ENCODE results near the gene ITGA6.

The ITGA6 gene

GRCh38 chr2:172431993-172432392, 4.6 kb downstream of the ITGA6 start:
- Histone ChIP-seq H3K9me3 (ENCODE audit: low read depth, low read length) (no peaks in the 10 kb centered on the region), H3K27ac (no peak overlapping the region), H3K36me3 (ENCODE audit: insufficient read depth, low read length) (no peaks in the 10 kb centered on the region), H3K4me3 (no peak overlapping the region), H3K9ac (ENCODE audit: insufficient read length) (no peak overlapping the region)
- no peak for DNase-seq (ENCODE audit: low read depth, low spot score)
- TF ChIP-seq POLR2AphosphoS5 (IDR thresholded peaks at IDR 0.05; ENCODE audit: borderline replicate concordance, low read depth, low read length) = no peak
- no peak for TF ChIP-seq EZH2 (IDR thresholded peaks at IDR 0.05)
- TF ChIP-seq FOXP2 (optimal IDR thresholded peaks at IDR 0.05; ENCODE audit: control extremely low read depth, extremely low read length, insufficient read depth) = no peak

- TF ChIP-seq POLR2AphosphoS5 (IDR thresholded peaks at IDR 0.05; ENCODE audit: borderline replicate concordance, low read depth, low read length) (no peak), FOXP2 (optimal IDR thresholded peaks at IDR 0.05; ENCODE audit: control extremely low read depth, extremely low read length, insufficient read depth) (no peak), EZH2 (IDR thresholded peaks at IDR 0.05) (no peak)
- no peaks in the 10 kb centered on the region for H3K36me3 ChIP-seq (ENCODE audit: insufficient read depth, low read length)
- no peak for DNase-seq (ENCODE audit: low read depth, low spot score)
- no peak overlapping the region for H3K27ac ChIP-seq
- no peak overlapping the region for H3K4me3 ChIP-seq
- no peaks in the 10 kb centered on the region for H3K9me3 ChIP-seq (ENCODE audit: low read depth, low read length)
- H3K9ac ChIP-seq (ENCODE audit: insufficient read length) = no peak overlapping the region
Measured at GRCh38 chr2:172433144-172433543, 5.8 kb downstream of the ITGA6 start.

DNA sequence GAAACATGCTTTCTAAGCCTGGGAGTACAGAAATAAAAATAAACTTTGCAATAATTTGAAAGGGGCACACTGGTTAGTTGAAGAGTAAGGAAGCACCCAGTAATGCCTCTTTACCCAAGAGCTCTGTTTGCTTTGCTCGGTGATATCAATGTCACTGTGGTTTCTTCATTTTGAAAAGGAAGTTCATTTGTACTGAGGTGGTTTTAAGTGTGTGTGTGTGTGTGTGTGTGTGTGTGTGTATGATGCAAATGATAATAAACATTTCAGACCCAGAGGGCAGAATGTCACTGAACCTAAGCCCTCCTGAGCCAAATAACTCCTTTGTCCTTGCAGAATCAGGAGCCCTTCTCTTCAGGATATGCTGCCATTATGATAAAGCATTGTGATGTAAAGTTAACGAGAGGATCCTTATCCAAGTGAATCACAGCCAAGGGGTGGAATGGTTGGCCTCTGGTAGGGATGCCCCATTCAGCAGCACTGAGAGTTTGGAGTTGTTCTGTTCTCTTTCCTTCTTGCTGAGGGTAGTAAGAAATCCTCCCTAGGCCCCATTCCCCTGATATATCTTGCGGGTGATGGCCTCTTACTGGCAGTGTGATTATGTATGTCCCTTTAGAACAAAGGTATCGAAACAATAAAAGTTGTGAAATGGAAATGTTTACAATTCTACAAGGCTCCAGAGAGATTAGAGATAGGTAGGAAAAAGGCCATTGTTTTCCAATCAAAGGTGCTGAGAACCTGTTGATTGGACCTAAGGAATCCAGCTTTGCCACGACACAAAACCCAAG, 7.6 kb downstream of the ITGA6 start:
- Histone ChIP-seq H3K9me3 (ENCODE audit: low read depth, low read length) (no peaks in the 10 kb centered on the region), H3K9ac (ENCODE audit: insufficient read length) (no peak overlapping the region), H3K36me3 (ENCODE audit: insufficient read depth, low read length) (no peaks in the 10 kb centered on the region), H3K27ac (no peak overlapping the region), H3K4me3 (no peak overlapping the region)
- TF ChIP-seq POLR2AphosphoS5 (IDR thresholded peaks at IDR 0.05; ENCODE audit: borderline replicate concordance, low read depth, low read length) (no peak), EZH2 (IDR thresholded peaks at IDR 0.05) (no peak), FOXP2 (optimal IDR thresholded peaks at IDR 0.05; ENCODE audit: control extremely low read depth, extremely low read length, insufficient read depth) (no peak)
- DNase-seq (ENCODE audit: low read depth, low spot score) = no peak

DNA sequence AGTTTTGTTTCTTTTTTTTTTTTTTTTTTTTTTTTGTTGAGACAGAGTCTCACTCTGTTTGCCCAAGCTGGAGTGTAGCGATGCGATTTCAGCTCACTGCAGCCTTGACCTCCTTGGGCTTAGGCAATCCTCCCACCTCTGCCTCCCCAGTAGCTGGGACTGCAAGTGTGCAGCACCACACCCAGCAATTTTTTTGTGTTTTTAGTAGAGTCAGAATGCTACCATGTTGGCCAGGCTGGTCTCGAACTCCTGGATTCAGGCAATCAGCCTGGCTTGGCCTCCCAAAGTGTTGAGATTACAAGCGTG, 8.2 kb downstream of the ITGA6 start:
- no peak overlapping the region for H3K9ac ChIP-seq (ENCODE audit: insufficient read length)
- no peak overlapping the region for H3K4me3 ChIP-seq
- no peak for DNase-seq (ENCODE audit: low read depth, low spot score)
- H3K27ac ChIP-seq = no peak overlapping the region
- H3K36me3 ChIP-seq (ENCODE audit: insufficient read depth, low read length) = no peaks in the 10 kb centered on the region
- H3K9me3 ChIP-seq (ENCODE audit: low read depth, low read length) = no peaks in the 10 kb centered on the region
- TF ChIP-seq EZH2 (IDR thresholded peaks at IDR 0.05) (no peak), FOXP2 (optimal IDR thresholded peaks at IDR 0.05; ENCODE audit: control extremely low read depth, extremely low read length, insufficient read depth) (no peak), POLR2AphosphoS5 (IDR thresholded peaks at IDR 0.05; ENCODE audit: borderline replicate concordance, low read depth, low read length) (no peak)

GRCh38 chr2:172436889-172437288, 9.5 kb downstream of the ITGA6 start:
- no peak overlapping the region for H3K4me3 ChIP-seq
- no peaks in the 10 kb centered on the region for H3K36me3 ChIP-seq (ENCODE audit: insufficient read depth, low read length)
- H3K9ac ChIP-seq (ENCODE audit: insufficient read length) = no peak overlapping the region
- TF ChIP-seq FOXP2 (optimal IDR thresholded peaks at IDR 0.05; ENCODE audit: control extremely low read depth, extremely low read length, insufficient read depth) (no peak), EZH2 (IDR thresholded peaks at IDR 0.05) (no peak), POLR2AphosphoS5 (IDR thresholded peaks at IDR 0.05; ENCODE audit: borderline replicate concordance, low read depth, low read length) (no peak)
- no peak overlapping the region for H3K27ac ChIP-seq
- H3K9me3 ChIP-seq (ENCODE audit: low read depth, low read length) = no peaks in the 10 kb centered on the region
- no peak for DNase-seq (ENCODE audit: low read depth, low spot score)

- Histone ChIP-seq H3K9ac (ENCODE audit: insufficient read length) (no peak overlapping the region), H3K36me3 (ENCODE audit: insufficient read depth, low read length) (no peaks in the 10 kb centered on the region), H3K4me3 (no peak overlapping the region), H3K27ac (no peak overlapping the region), H3K9me3 (ENCODE audit: low read depth, low read length) (no peaks in the 10 kb centered on the region)
- no peak for DNase-seq (ENCODE audit: low read depth, low spot score)
- TF ChIP-seq EZH2 (IDR thresholded peaks at IDR 0.05) = no peak
- TF ChIP-seq FOXP2 (optimal IDR thresholded peaks at IDR 0.05; ENCODE audit: control extremely low read depth, extremely low read length, insufficient read depth) = no peak
- TF ChIP-seq POLR2AphosphoS5 (IDR thresholded peaks at IDR 0.05; ENCODE audit: borderline replicate concordance, low read depth, low read length) = no peak
Measured at GRCh38 chr2:172437419-172438341, 10.3 kb downstream of the ITGA6 start.

- peak overlapping the region; percentile 5 for H3K4me3 ChIP-seq
- no peaks in the 10 kb centered on the region for H3K36me3 ChIP-seq (ENCODE audit: insufficient read depth, low read length)
- no peaks in the 10 kb centered on the region for H3K9me3 ChIP-seq (ENCODE audit: low read depth, low read length)
- DNase-seq (ENCODE audit: low read depth, low spot score) = peak; percentile 39
- peak overlapping the region; percentile 4; the same call in 1 of the 2 replicates for H3K27ac ChIP-seq
- no peak for TF ChIP-seq EZH2 (IDR thresholded peaks at IDR 0.05)
- no peak for TF ChIP-seq POLR2AphosphoS5 (IDR thresholded peaks at IDR 0.05; ENCODE audit: borderline replicate concordance, low read depth, low read length)
- TF ChIP-seq FOXP2 (optimal IDR thresholded peaks at IDR 0.05; ENCODE audit: control extremely low read depth, extremely low read length, insufficient read depth) = no peak
- no peak overlapping the region for H3K9ac ChIP-seq (ENCODE audit: insufficient read length)
Measured at GRCh38 chr2:172438741-172439508, 11.5 kb downstream of the ITGA6 start.

DNA sequence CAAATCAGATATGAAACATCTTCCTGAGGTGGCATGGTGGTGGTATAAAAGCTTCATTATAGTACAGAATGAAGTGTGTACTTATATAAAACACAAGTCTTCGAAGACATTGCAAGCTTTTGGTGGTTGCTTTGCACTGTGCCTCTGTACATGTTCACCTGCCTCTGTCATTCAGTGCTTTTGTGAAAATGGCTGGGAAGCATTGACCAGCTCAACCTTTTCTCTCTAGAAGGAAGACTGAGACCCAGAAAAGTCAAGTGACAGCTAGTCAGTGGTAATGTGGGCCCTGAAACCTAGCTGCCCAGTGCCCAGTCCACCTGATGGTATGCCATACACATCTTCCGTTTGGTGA, 12.1 kb downstream of the ITGA6 start:
- Histone ChIP-seq H3K9ac (ENCODE audit: insufficient read length) (no peak overlapping the region), H3K4me3 (peak overlapping the region; percentile 5), H3K9me3 (ENCODE audit: low read depth, low read length) (no peaks in the 10 kb centered on the region), H3K36me3 (ENCODE audit: insufficient read depth, low read length) (no peaks in the 10 kb centered on the region), H3K27ac (peak overlapping the region; percentile 4; the same call in 1 of the 2 replicates)
- no peak for DNase-seq (ENCODE audit: low read depth, low spot score)
- TF ChIP-seq FOXP2 (optimal IDR thresholded peaks at IDR 0.05; ENCODE audit: control extremely low read depth, extremely low read length, insufficient read depth) (no peak), EZH2 (IDR thresholded peaks at IDR 0.05) (no peak), POLR2AphosphoS5 (IDR thresholded peaks at IDR 0.05; ENCODE audit: borderline replicate concordance, low read depth, low read length) (no peak)

All from SK-N-MC (cell line).